Astrocyte (in vitro differentiated cells and primary cell): ENCODE results near the gene PCCA. TPM values are rescaled to one million over a fixed set of nuclear protein-coding genes. Genes with fewer than 3 reads are reported as not detected.

ENCODE experiments used
- DNase-seq: peaks from one replicate; pipeline ENCODE4 v3.0.0-alpha.2; 2010; ENCODE audit warnings: low read depth
- FAIRE-seq: peaks from 2 replicates; lab custom pipeline; 2011; peaks lifted over from hg19 to GRCh38; lab: Jason Lieb, UNC
- H2AFZ ChIP-seq: 2 replicates; pipeline ENCODE4 v1.6.0; 2012; ENCODE audit warnings: low read depth, low read length, inconsistent platforms
- H3K27ac ChIP-seq: 2 replicates; pipeline ENCODE4 v1.5.1; 2011; ENCODE audit warnings: low read depth, low read length, inconsistent platforms
- H3K27me3 ChIP-seq: 2 replicates; pipeline ENCODE4 v1.6.0; 2011; ENCODE audit warnings: low read length, inconsistent platforms; ENCODE audit not compliant: insufficient read depth
- H3K36me3 ChIP-seq: 2 replicates; pipeline ENCODE4 v1.5.1; 2011; ENCODE audit warnings: low read length, inconsistent platforms; ENCODE audit not compliant: insufficient read depth
- H3K4me1 ChIP-seq: 2 replicates; pipeline ENCODE4 v1.5.1; 2011; ENCODE audit warnings: low read length, inconsistent platforms; ENCODE audit not compliant: insufficient read depth
- H3K4me2 ChIP-seq: 2 replicates; pipeline ENCODE4 v1.6.0; 2012; ENCODE audit warnings: low read length, inconsistent platforms
- H3K4me3 ChIP-seq: 2 replicates; pipeline ENCODE4 v1.5.1; 2011; ENCODE audit warnings: low read depth, mild to moderate bottlenecking, low read length, inconsistent platforms; ENCODE audit not compliant: insufficient read depth
- H3K79me2 ChIP-seq: 2 replicates; pipeline ENCODE4 v1.6.0; 2012; ENCODE audit warnings: mild to moderate bottlenecking, low read length, inconsistent platforms; ENCODE audit not compliant: insufficient read depth
- H3K9ac ChIP-seq: 2 replicates; pipeline ENCODE4 v1.6.0; 2012; ENCODE audit warnings: mild to moderate bottlenecking, low read length, inconsistent platforms
- H3K9me3 ChIP-seq: 2 replicates; pipeline ENCODE4 v1.5.1; 2012; ENCODE audit warnings: low read depth, mild to moderate bottlenecking, low read length, inconsistent platforms; ENCODE audit not compliant: insufficient read depth
- H4K20me1 ChIP-seq: 2 replicates; pipeline ENCODE4 v1.6.0; 2012; ENCODE audit warnings: low read length, inconsistent platforms; ENCODE audit not compliant: insufficient read depth
- H3K27ac Mint-ChIP-seq: one replicate; pipeline ENCODE4 v1.8.0; 2021; ENCODE audit warnings: mild to moderate bottlenecking, mixed read lengths; ENCODE audit not compliant: unreplicated experiment
- H3K27me3 Mint-ChIP-seq: one replicate; pipeline ENCODE4 v1.8.0; 2021; ENCODE audit warnings: low read depth, mixed read lengths; ENCODE audit not compliant: unreplicated experiment
- H3K36me3 Mint-ChIP-seq: one replicate; pipeline ENCODE4 v1.8.0; 2021; ENCODE audit warnings: low read depth, mixed read lengths; ENCODE audit not compliant: unreplicated experiment
- H3K4me1 Mint-ChIP-seq: one replicate; pipeline ENCODE4 v1.8.0; 2021; ENCODE audit warnings: low read depth, mixed read lengths; ENCODE audit not compliant: unreplicated experiment
- H3K4me3 Mint-ChIP-seq: one replicate; pipeline ENCODE4 v1.8.0; 2021; ENCODE audit warnings: mild to moderate bottlenecking, moderate library complexity, mixed read lengths; ENCODE audit not compliant: unreplicated experiment
- H3K9me3 Mint-ChIP-seq: one replicate; pipeline ENCODE4 v1.8.0; 2021; ENCODE audit warnings: mild to moderate bottlenecking, mixed read lengths; ENCODE audit not compliant: unreplicated experiment
- EZH2 ChIP-seq: IDR thresholded peaks from 2 replicates; pipeline ENCODE4 v1.6.1; 2012; ENCODE audit warnings: mild to moderate bottlenecking, low read length, inconsistent platforms; ENCODE audit not compliant: insufficient read depth
- total RNA-seq: library from RNA; stranded (reverse); gene quantifications from 2 replicates; pipeline ENCODE4 v1.2.1, GENCODE V29; 2021
- TF ChIP-seq, protein P1 (sequence below): IDR thresholded peaks from 2 replicates; pipeline ENCODE4 v1.5.1; 2011; ENCODE audit warnings: low read depth, mild to moderate bottlenecking, inconsistent platforms, low read length, moderate library complexity; ENCODE audit not compliant: insufficient read depth

PCCA gene
- total RNA-seq, 1 donor from 2014 or later, result 13.9 TPM

- no peak for FAIRE-seq
- no peak overlapping the region for H3K27ac Mint-ChIP-seq
- Histone ChIP-seq H3K4me3 (no peak overlapping the region), H3K9ac (no peak overlapping the region), H3K79me2 (no peaks in the 10 kb centered on the region), H2AFZ (no peak overlapping the region), H3K36me3 (no peaks in the 10 kb centered on the region), H3K27me3 (no peaks in the 10 kb centered on the region), H3K27ac (no peak overlapping the region), H3K4me2 (no peak overlapping the region), H3K9me3 (no peaks in the 10 kb centered on the region), H3K4me1 (peaks cover 9% of the 10 kb centered on the region), H4K20me1 (no peaks in the 10 kb centered on the region)
- no peak for DNase-seq
- H3K4me3 Mint-ChIP-seq, result no peak overlapping the region
- TF ChIP-seq, protein P1, sequence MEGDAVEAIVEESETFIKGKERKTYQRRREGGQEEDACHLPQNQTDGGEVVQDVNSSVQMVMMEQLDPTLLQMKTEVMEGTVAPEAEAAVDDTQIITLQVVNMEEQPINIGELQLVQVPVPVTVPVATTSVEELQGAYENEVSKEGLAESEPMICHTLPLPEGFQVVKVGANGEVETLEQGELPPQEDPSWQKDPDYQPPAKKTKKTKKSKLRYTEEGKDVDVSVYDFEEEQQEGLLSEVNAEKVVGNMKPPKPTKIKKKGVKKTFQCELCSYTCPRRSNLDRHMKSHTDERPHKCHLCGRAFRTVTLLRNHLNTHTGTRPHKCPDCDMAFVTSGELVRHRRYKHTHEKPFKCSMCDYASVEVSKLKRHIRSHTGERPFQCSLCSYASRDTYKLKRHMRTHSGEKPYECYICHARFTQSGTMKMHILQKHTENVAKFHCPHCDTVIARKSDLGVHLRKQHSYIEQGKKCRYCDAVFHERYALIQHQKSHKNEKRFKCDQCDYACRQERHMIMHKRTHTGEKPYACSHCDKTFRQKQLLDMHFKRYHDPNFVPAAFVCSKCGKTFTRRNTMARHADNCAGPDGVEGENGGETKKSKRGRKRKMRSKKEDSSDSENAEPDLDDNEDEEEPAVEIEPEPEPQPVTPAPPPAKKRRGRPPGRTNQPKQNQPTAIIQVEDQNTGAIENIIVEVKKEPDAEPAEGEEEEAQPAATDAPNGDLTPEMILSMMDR, result no peak
- no peak for TF ChIP-seq EZH2
- no peaks in the 10 kb centered on the region for H3K27me3 Mint-ChIP-seq
- peaks cover 13% of the 10 kb centered on the region for H3K36me3 Mint-ChIP-seq
- peaks cover 8% of the 10 kb centered on the region for H3K4me1 Mint-ChIP-seq
- H3K9me3 Mint-ChIP-seq, result peaks cover 3% of the 10 kb centered on the region
Observed at GRCh38 chr13:100399455-100399854, 310.6 kb downstream of the PCCA start.

DNA sequence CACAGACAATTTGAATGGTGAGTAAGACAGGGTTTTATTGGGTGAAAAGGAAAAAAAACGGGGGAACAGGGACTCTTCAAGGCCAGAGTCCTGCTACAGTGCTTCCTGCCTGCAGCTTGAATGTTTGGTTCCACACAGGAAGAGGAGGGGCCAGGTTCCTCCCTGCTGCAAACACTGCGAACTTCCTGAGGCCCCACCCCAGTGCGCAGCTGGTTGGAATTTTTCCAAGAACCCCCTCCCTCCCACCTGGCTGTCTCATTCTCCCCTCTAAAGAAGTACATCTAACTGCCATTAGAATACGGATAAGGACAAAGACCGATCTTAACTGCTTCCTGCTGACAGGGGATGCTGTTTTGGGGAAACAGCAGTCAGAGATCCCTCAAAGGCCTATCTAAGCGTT lies 314.8 kb downstream of the PCCA start:
- Histone ChIP-seq H3K9ac (no peak overlapping the region), H3K4me1 (no peaks in the 10 kb centered on the region), H3K79me2 (no peaks in the 10 kb centered on the region), H3K36me3 (no peaks in the 10 kb centered on the region), H3K27ac (no peak overlapping the region), H2AFZ (no peak overlapping the region), H3K27me3 (no peaks in the 10 kb centered on the region), H3K4me2 (no peak overlapping the region), H3K9me3 (peaks cover 4% of the 10 kb centered on the region), H3K4me3 (no peak overlapping the region), H4K20me1 (no peaks in the 10 kb centered on the region)
- no peak for TF ChIP-seq EZH2
- TF ChIP-seq, protein P1, result no peak
- DNase-seq (no peak), FAIRE-seq (no peak)
- H3K4me1 Mint-ChIP-seq, result no peaks in the 10 kb centered on the region
- no peak overlapping the region for H3K4me3 Mint-ChIP-seq
- H3K9me3 Mint-ChIP-seq, result peaks cover 14% of the 10 kb centered on the region
- H3K27me3 Mint-ChIP-seq, result no peaks in the 10 kb centered on the region
- no peak overlapping the region for H3K27ac Mint-ChIP-seq
- peaks cover 32% of the 10 kb centered on the region for H3K36me3 Mint-ChIP-seq

DNA sequence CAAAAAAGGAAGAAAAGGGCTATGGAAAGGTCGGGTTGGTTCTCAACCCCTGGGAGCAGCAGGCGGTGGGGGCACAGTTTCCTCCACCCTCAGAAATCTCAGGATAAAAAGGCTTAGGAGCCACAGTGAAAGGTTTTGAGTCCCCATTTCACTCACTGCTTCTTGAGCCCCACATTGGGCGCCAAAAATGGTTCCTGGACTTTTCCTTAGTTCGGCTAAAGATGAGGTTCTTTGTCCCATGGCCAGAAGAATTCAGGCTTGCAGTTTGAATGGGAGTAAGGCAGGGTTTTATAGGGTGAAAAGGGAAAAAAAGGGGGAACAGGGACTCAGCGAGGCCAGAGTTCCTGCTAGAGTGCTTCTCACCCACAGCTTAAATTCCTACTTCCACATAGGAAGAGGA lies 320.2 kb downstream of the PCCA start:
- H3K9me3 ChIP-seq, result peaks cover 19% of the 10 kb centered on the region
- H3K79me2 ChIP-seq, result no peaks in the 10 kb centered on the region
- DNase-seq (no peak), FAIRE-seq (no peak)
- Mint-ChIP-seq H3K4me1 (no peaks in the 10 kb centered on the region), H3K4me3 (no peak overlapping the region), H3K9me3 (peaks cover 34% of the 10 kb centered on the region), H3K36me3 (peaks cover 37% of the 10 kb centered on the region), H3K27ac (no peak overlapping the region), H3K27me3 (no peaks in the 10 kb centered on the region)
- H3K27me3 ChIP-seq, result no peaks in the 10 kb centered on the region
- H3K4me1 ChIP-seq, result no peaks in the 10 kb centered on the region
- H3K4me2 ChIP-seq, result no peak overlapping the region
- TF ChIP-seq, protein P1, result no peak
- no peak for TF ChIP-seq EZH2
- H3K4me3 ChIP-seq, result no peak overlapping the region
- H3K27ac ChIP-seq, result no peak overlapping the region
- no peak overlapping the region for H2AFZ ChIP-seq
- no peak overlapping the region for H3K9ac ChIP-seq
- no peaks in the 10 kb centered on the region for H3K36me3 ChIP-seq
- H4K20me1 ChIP-seq, result no peaks in the 10 kb centered on the region
